Astrocyte (in vitro differentiated cells and primary cell): ENCODE results near the gene THRA. TPM values are rescaled to one million over a fixed set of nuclear protein-coding genes. Genes with fewer than 3 reads are reported as not detected.

Experiments used
- DNase-seq: peaks from one replicate; pipeline ENCODE4 v3.0.0-alpha.2; 2010; ENCODE audit warnings: low read depth
- FAIRE-seq: peaks from 2 replicates; lab custom pipeline; 2011; peaks lifted over from hg19 to GRCh38; lab: Jason Lieb, UNC
- H2AFZ ChIP-seq: 2 replicates; pipeline ENCODE4 v1.6.0; 2012; ENCODE audit warnings: low read depth, low read length, inconsistent platforms
- H3K27ac ChIP-seq: 2 replicates; pipeline ENCODE4 v1.5.1; 2011; ENCODE audit warnings: low read depth, low read length, inconsistent platforms
- H3K27me3 ChIP-seq: 2 replicates; pipeline ENCODE4 v1.6.0; 2011; ENCODE audit warnings: low read length, inconsistent platforms; ENCODE audit not compliant: insufficient read depth
- H3K36me3 ChIP-seq: 2 replicates; pipeline ENCODE4 v1.5.1; 2011; ENCODE audit warnings: low read length, inconsistent platforms; ENCODE audit not compliant: insufficient read depth
- H3K4me1 ChIP-seq: 2 replicates; pipeline ENCODE4 v1.5.1; 2011; ENCODE audit warnings: low read length, inconsistent platforms; ENCODE audit not compliant: insufficient read depth
- H3K4me2 ChIP-seq: 2 replicates; pipeline ENCODE4 v1.6.0; 2012; ENCODE audit warnings: low read length, inconsistent platforms
- H3K4me3 ChIP-seq: 2 replicates; pipeline ENCODE4 v1.5.1; 2011; ENCODE audit warnings: low read depth, mild to moderate bottlenecking, low read length, inconsistent platforms; ENCODE audit not compliant: insufficient read depth
- H3K79me2 ChIP-seq: 2 replicates; pipeline ENCODE4 v1.6.0; 2012; ENCODE audit warnings: mild to moderate bottlenecking, low read length, inconsistent platforms; ENCODE audit not compliant: insufficient read depth
- H3K9ac ChIP-seq: 2 replicates; pipeline ENCODE4 v1.6.0; 2012; ENCODE audit warnings: mild to moderate bottlenecking, low read length, inconsistent platforms
- H3K9me3 ChIP-seq: 2 replicates; pipeline ENCODE4 v1.5.1; 2012; ENCODE audit warnings: low read depth, mild to moderate bottlenecking, low read length, inconsistent platforms; ENCODE audit not compliant: insufficient read depth
- H4K20me1 ChIP-seq: 2 replicates; pipeline ENCODE4 v1.6.0; 2012; ENCODE audit warnings: low read length, inconsistent platforms; ENCODE audit not compliant: insufficient read depth
- H3K27ac Mint-ChIP-seq: one replicate; pipeline ENCODE4 v1.8.0; 2021; ENCODE audit warnings: mild to moderate bottlenecking, mixed read lengths; ENCODE audit not compliant: unreplicated experiment
- H3K27me3 Mint-ChIP-seq: one replicate; pipeline ENCODE4 v1.8.0; 2021; ENCODE audit warnings: low read depth, mixed read lengths; ENCODE audit not compliant: unreplicated experiment
- H3K36me3 Mint-ChIP-seq: one replicate; pipeline ENCODE4 v1.8.0; 2021; ENCODE audit warnings: low read depth, mixed read lengths; ENCODE audit not compliant: unreplicated experiment
- H3K4me1 Mint-ChIP-seq: one replicate; pipeline ENCODE4 v1.8.0; 2021; ENCODE audit warnings: low read depth, mixed read lengths; ENCODE audit not compliant: unreplicated experiment
- H3K4me3 Mint-ChIP-seq: one replicate; pipeline ENCODE4 v1.8.0; 2021; ENCODE audit warnings: mild to moderate bottlenecking, moderate library complexity, mixed read lengths; ENCODE audit not compliant: unreplicated experiment
- H3K9me3 Mint-ChIP-seq: one replicate; pipeline ENCODE4 v1.8.0; 2021; ENCODE audit warnings: mild to moderate bottlenecking, mixed read lengths; ENCODE audit not compliant: unreplicated experiment
- CTCF ChIP-seq: IDR thresholded peaks from 2 replicates; pipeline ENCODE4 v1.5.1; 2011; ENCODE audit warnings: low read depth, mild to moderate bottlenecking, inconsistent platforms, low read length, moderate library complexity; ENCODE audit not compliant: insufficient read depth
- EZH2 ChIP-seq: IDR thresholded peaks from 2 replicates; pipeline ENCODE4 v1.6.1; 2012; ENCODE audit warnings: mild to moderate bottlenecking, low read length, inconsistent platforms; ENCODE audit not compliant: insufficient read depth
- total RNA-seq: library from RNA; stranded (reverse); gene quantifications from 2 replicates; pipeline ENCODE4 v1.2.1, GENCODE V29; 2021

The THRA gene
- total RNA-seq, 1 donor from 2014 or later = 16.7 TPM

DNA sequence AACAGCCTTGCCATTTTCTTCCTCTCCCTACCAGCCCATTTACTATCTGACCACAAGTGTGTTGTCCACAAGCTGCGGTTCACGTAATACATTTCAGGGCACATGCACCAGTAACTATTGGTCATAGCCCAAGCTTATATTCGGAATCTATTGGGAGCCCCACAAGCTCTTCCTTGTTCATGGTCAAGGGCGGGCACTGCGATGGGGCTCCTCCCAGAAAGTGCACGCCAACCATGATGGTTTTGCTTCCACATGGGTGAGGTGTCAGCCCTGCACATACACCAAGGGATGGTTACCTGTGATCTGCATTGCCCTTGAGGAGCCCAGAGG, 12.1 kb downstream of the THRA start:
- peak overlapping the region; percentile 23 for H3K4me2 ChIP-seq
- peaks cover 29% of the 10 kb centered on the region for H4K20me1 ChIP-seq
- DNase-seq (no peak), FAIRE-seq (no peak)
- no peaks in the 10 kb centered on the region for H3K36me3 ChIP-seq
- no peak overlapping the region for H3K9ac ChIP-seq
- peaks cover 30% of the 10 kb centered on the region for H3K4me1 Mint-ChIP-seq
- H3K79me2 ChIP-seq = peaks cover 6% of the 10 kb centered on the region
- no peaks in the 10 kb centered on the region for H3K27me3 ChIP-seq
- H3K27ac Mint-ChIP-seq = no peak overlapping the region
- no peak for TF ChIP-seq EZH2
- TF ChIP-seq CTCF = no peak
- H3K27ac ChIP-seq = no peak overlapping the region
- no peak overlapping the region for H3K4me3 ChIP-seq
- H3K27me3 Mint-ChIP-seq = no peaks in the 10 kb centered on the region
- H3K9me3 ChIP-seq = no peaks in the 10 kb centered on the region
- H3K4me3 Mint-ChIP-seq = no peak overlapping the region
- H3K9me3 Mint-ChIP-seq = peaks cover 1% of the 10 kb centered on the region
- no peak overlapping the region for H2AFZ ChIP-seq
- H3K4me1 ChIP-seq = peaks cover 32% of the 10 kb centered on the region
- peaks cover 7% of the 10 kb centered on the region for H3K36me3 Mint-ChIP-seq

GRCh38 chr17:40075201-40075941, 12.6 kb downstream of the THRA start:
- Mint-ChIP-seq H3K27ac (no peak overlapping the region), H3K9me3 (peaks cover 1% of the 10 kb centered on the region), H3K4me1 (peaks cover 27% of the 10 kb centered on the region), H3K36me3 (peaks cover 7% of the 10 kb centered on the region), H3K27me3 (no peaks in the 10 kb centered on the region), H3K4me3 (no peak overlapping the region)
- H3K4me3 ChIP-seq = no peak overlapping the region
- peaks cover 27% of the 10 kb centered on the region for H3K4me1 ChIP-seq
- no peak overlapping the region for H3K9ac ChIP-seq
- peaks cover 3% of the 10 kb centered on the region for H3K79me2 ChIP-seq
- DNase-seq = no peak
- H2AFZ ChIP-seq = no peak overlapping the region
- TF ChIP-seq EZH2 (no peak), CTCF (peak; percentile 73)
- no peaks in the 10 kb centered on the region for H3K36me3 ChIP-seq
- no peaks in the 10 kb centered on the region for H3K9me3 ChIP-seq
- no peak overlapping the region for H3K27ac ChIP-seq
- H3K4me2 ChIP-seq = peak overlapping the region; percentile 23
- no peaks in the 10 kb centered on the region for H3K27me3 ChIP-seq
- peaks cover 29% of the 10 kb centered on the region for H4K20me1 ChIP-seq
- FAIRE-seq = no peak

- H3K4me2 ChIP-seq = peak overlapping the region; percentile 14
Observed at GRCh38 chr17:40075942-40076498, 13.3 kb downstream of the THRA start.

More at GRCh38 chr17:40075942-40076498, 13.3 kb downstream of the THRA start:
- Histone ChIP-seq H3K36me3 (no peaks in the 10 kb centered on the region), H3K4me1 (peaks cover 21% of the 10 kb centered on the region), H4K20me1 (peaks cover 29% of the 10 kb centered on the region), H3K79me2 (peaks cover 3% of the 10 kb centered on the region), H3K9ac (no peak overlapping the region), H2AFZ (no peak overlapping the region), H3K9me3 (no peaks in the 10 kb centered on the region), H3K4me3 (no peak overlapping the region), H3K27me3 (no peaks in the 10 kb centered on the region), H3K27ac (no peak overlapping the region)
- DNase-seq = no peak
- Mint-ChIP-seq H3K36me3 (peaks cover 7% of the 10 kb centered on the region), H3K4me3 (no peak overlapping the region), H3K9me3 (peaks cover 1% of the 10 kb centered on the region), H3K4me1 (peaks cover 23% of the 10 kb centered on the region), H3K27me3 (no peaks in the 10 kb centered on the region), H3K27ac (no peak overlapping the region)
- TF ChIP-seq CTCF (no peak), EZH2 (no peak)
- no peak for FAIRE-seq
